Keratinocyte (primary cell): ENCODE results near the gene SLC13A3.

Experiments used
- CTCF ChIP-seq, 3 experiments: IDR thresholded peaks in 1 of 3; conservative IDR thresholded peaks in 1 of 3; optimal IDR thresholded peaks in 1 of 3; 2 replicates in 2 of 3; 3 replicates in 1 of 3; pipeline versions ENCODE3 to v1.5.1; 2011; ENCODE audit warnings: low read length in 3 of 3, mild to moderate bottlenecking in 3 of 3, moderate library complexity in 2 of 3, control low read depth in 1 of 3, inconsistent platforms in 1 of 3; ENCODE audit not compliant: insufficient read depth in 2 of 3; ENCODE audit errors: extremely low read depth in 1 of 3
- EZH2 ChIP-seq: IDR thresholded peaks from one replicate; pipeline ENCODE4 v1.6.1; 2012; ENCODE audit warnings: inconsistent platforms, mild to moderate bottlenecking, low read length, moderate library complexity

- TF ChIP-seq CTCF (optimal IDR thresholded peaks at IDR 0.05 in 1 of 3, IDR thresholded peaks at IDR 0.05 in 1 of 3, conservative IDR thresholded peaks at IDR 0.05 in 1 of 3; ENCODE audit: extremely low read depth in 1 of 3, insufficient read depth in 2 of 3, low read length in 3 of 3) (no peak), EZH2 (no peak)
These were observed 29.1 kb downstream of the SLC13A3 start for GRCh38 chr20:46622165-46622564.
